ENCODE measurements around the gene CYP20A1.
A peak's percentile ranks its signal among the peaks of the same experiment; 100 is the strongest.
"Not testable (repeated sequence)": the region's sequence is repeated elsewhere in the genome, so short reads cannot be mapped to it uniquely, and the experiment has no call there.

CYP20A1 gene

GRCh38 chr2:203209538-203209937 is 29.3 kb upstream of the CYP20A1 start:
- H3K4me1 ChIP-seq (ENCODE audit: insufficient read depth, insufficient read length), result no peaks in the 10 kb centered on the region
- H3K9ac ChIP-seq (ENCODE audit: insufficient read length, low read depth), result no peak overlapping the region
- no peak overlapping the region for H3K4me3 ChIP-seq (ENCODE audit: insufficient read length, low read depth)
- no peaks in the 10 kb centered on the region for H3K27me3 ChIP-seq (ENCODE audit: insufficient read depth, insufficient read length)
- peaks cover 8% of the 10 kb centered on the region for H3K9me3 ChIP-seq (ENCODE audit: insufficient read depth, low read length)
- TF ChIP-seq YY1 (IDR thresholded peaks at IDR 0.05; ENCODE audit: insufficient read depth, insufficient read length) (no peak), SUZ12 (IDR thresholded peaks at IDR 0.05; ENCODE audit: extremely low read depth, insufficient read depth, insufficient read length) (no peak), ZNF274 (IDR thresholded peaks at IDR 0.05; ENCODE audit: low read depth, low read length) (no peak)
- H3K36me3 ChIP-seq (ENCODE audit: insufficient read depth, insufficient read length, low read length), result peaks cover 23% of the 10 kb centered on the region
- no peak for DNase-seq (ENCODE audit: low read depth, low spot score)

DNA sequence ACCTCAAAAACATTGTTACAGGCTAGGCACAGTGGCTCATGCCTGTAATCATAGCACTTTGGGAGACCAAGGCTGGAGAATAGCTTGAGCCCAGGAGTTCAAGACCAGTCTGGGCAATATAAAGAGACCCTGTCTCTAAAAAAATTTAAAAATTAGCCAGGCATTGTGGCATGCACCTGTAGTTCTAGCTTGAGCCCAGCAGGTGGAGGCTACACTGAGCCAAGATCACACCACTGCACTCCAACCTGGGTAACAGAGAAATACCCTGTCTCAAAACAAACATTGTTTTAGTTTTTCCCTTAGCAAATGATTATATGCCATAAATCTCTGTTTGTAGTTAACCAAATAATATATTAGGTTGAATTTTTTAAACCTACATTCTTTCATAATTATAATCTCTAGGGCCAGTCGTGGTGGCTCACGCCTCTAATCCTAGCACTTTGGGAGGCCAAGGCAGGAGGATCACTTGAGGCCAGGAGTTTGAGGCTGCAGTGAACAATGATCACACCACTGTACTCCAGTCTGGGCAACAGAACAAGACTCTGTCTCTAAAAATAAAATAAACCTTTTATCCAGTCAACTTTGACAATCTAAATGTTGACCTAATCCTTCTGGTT is 13.3 kb upstream of the CYP20A1 start:
- peak; percentile 13 for DNase-seq (ENCODE audit: low read depth, low spot score)
- no peaks in the 10 kb centered on the region for H3K27me3 ChIP-seq (ENCODE audit: insufficient read depth, insufficient read length)
- H3K4me1 ChIP-seq (ENCODE audit: insufficient read depth, insufficient read length), result no peaks in the 10 kb centered on the region
- no peak for TF ChIP-seq YY1 (IDR thresholded peaks at IDR 0.05; ENCODE audit: insufficient read depth, insufficient read length)
- no peak for TF ChIP-seq SUZ12 (IDR thresholded peaks at IDR 0.05; ENCODE audit: extremely low read depth, insufficient read depth, insufficient read length)
- H3K9ac ChIP-seq (ENCODE audit: insufficient read length, low read depth), result no peak overlapping the region
- peaks cover 8% of the 10 kb centered on the region; the same call in 1 of the 2 replicates for H3K9me3 ChIP-seq (ENCODE audit: insufficient read depth, low read length)
- no peaks in the 10 kb centered on the region for H3K36me3 ChIP-seq (ENCODE audit: insufficient read depth, insufficient read length, low read length)
- no peak overlapping the region for H3K4me3 ChIP-seq (ENCODE audit: insufficient read length, low read depth)

GRCh38 chr2:203229674-203230073 is 9.1 kb upstream of the CYP20A1 start:
- not testable (repeated sequence) for H3K4me3 ChIP-seq (ENCODE audit: insufficient read length, low read depth); H3K9ac ChIP-seq (ENCODE audit: insufficient read length, low read depth); H3K4me1 ChIP-seq (ENCODE audit: insufficient read depth, insufficient read length); H3K27me3 ChIP-seq (ENCODE audit: insufficient read depth, insufficient read length); DNase-seq (ENCODE audit: low read depth, low spot score); H3K9me3 ChIP-seq (ENCODE audit: insufficient read depth, low read length); H3K36me3 ChIP-seq (ENCODE audit: insufficient read depth, insufficient read length, low read length)

DNA sequence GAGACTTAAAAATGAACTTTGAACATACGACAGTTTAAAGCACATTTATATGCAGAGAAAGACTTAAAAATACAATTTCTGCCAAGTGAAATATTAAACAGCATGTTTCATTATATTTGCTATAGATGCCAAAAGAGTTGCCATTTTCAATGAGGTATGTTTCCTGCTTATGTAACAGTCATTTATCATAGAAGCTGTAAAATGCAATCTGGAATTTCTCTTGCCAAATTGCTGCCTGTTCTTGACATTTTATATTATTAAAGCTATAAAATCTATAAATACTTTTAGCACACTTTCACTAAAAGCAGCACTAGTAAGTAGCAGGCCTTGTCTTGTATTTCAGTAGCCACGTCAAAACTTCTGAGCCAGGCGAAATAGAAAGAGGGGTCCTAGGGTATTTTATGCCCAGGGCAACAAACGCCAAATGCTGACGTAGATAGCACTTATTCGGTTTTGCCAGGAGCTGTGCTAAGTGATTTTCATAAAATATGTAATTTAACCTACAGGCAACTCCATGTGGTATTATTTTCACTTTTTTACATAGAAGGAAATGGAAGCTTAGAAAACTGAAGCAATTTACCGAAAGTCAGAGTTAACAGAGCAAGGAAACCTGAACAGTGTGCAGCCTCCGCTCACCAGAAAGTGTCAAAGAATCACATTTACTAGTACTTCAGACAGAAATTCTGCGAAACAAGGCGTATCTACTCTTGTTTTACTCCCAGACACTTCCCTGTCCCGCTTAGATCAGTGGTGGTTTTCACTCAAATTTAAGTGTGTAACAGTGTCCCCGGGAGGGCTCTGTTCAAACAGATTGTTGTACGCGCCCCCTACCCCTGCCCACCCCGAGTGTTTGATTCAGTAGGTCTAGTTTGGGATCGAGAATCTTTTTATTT is 1.2 kb upstream of the CYP20A1 start:
- TF ChIP-seq SUZ12 (IDR thresholded peaks at IDR 0.05; ENCODE audit: extremely low read depth, insufficient read depth, insufficient read length) (no peak), YY1 (IDR thresholded peaks at IDR 0.05; ENCODE audit: insufficient read depth, insufficient read length) (no peak), ZNF274 (IDR thresholded peaks at IDR 0.05; ENCODE audit: low read depth, low read length) (no peak)
- Histone ChIP-seq H3K36me3 (ENCODE audit: insufficient read depth, insufficient read length, low read length) (peaks cover 19% of the 10 kb centered on the region), H3K4me3 (ENCODE audit: insufficient read length, low read depth) (peak overlapping the region; percentile 57), H3K4me1 (ENCODE audit: insufficient read depth, insufficient read length) (no peaks in the 10 kb centered on the region), H3K9me3 (ENCODE audit: insufficient read depth, low read length) (no peaks in the 10 kb centered on the region), H3K27me3 (ENCODE audit: insufficient read depth, insufficient read length) (no peaks in the 10 kb centered on the region), H3K9ac (ENCODE audit: insufficient read length, low read depth) (peak overlapping the region; percentile 54)
- DNase-seq (ENCODE audit: low read depth, low spot score), result no peak

- H3K27me3 ChIP-seq (ENCODE audit: insufficient read depth, insufficient read length), result no peaks in the 10 kb centered on the region
- TF ChIP-seq YY1 (IDR thresholded peaks at IDR 0.05; ENCODE audit: insufficient read depth, insufficient read length), result no peak
- TF ChIP-seq SUZ12 (IDR thresholded peaks at IDR 0.05; ENCODE audit: extremely low read depth, insufficient read depth, insufficient read length), result no peak
- TF ChIP-seq ZNF274 (IDR thresholded peaks at IDR 0.05; ENCODE audit: low read depth, low read length), result no peak
- DNase-seq (ENCODE audit: low read depth, low spot score), result no peak
- peaks cover 25% of the 10 kb centered on the region for H3K36me3 ChIP-seq (ENCODE audit: insufficient read depth, insufficient read length, low read length)
- H3K4me3 ChIP-seq (ENCODE audit: insufficient read length, low read depth), result peak overlapping the region; percentile 57
- no peaks in the 10 kb centered on the region for H3K4me1 ChIP-seq (ENCODE audit: insufficient read depth, insufficient read length)
- H3K9ac ChIP-seq (ENCODE audit: insufficient read length, low read depth), result peak overlapping the region; percentile 75
- no peaks in the 10 kb centered on the region for H3K9me3 ChIP-seq (ENCODE audit: insufficient read depth, low read length)
Measured at GRCh38 chr2:203238292-203238703, 520 bp upstream of the CYP20A1 start.

DNA sequence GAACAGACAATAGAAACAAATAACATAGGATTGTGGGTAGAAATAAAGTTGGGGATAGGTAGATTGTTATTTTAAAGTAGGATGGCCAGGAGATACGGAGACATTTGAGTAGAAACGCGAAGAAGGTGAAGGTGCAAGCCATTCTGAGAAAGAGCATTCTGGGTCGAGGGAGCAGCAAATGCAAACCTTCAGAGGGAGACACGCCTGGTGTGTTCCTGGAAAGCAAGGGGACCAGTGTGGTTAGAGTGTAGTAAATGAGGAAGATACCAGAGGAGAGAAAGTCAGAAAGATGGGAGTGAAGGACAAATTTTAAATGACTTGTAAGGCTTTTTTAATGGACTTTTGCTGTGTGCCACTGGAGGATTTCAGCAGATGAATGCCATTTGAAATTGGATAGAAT is 1.7 kb downstream of the CYP20A1 start:
- Histone ChIP-seq H3K27me3 (ENCODE audit: insufficient read depth, insufficient read length) (no peaks in the 10 kb centered on the region), H3K9ac (ENCODE audit: insufficient read length, low read depth) (no peak overlapping the region), H3K4me1 (ENCODE audit: insufficient read depth, insufficient read length) (no peaks in the 10 kb centered on the region), H3K4me3 (ENCODE audit: insufficient read length, low read depth) (no peak overlapping the region), H3K9me3 (ENCODE audit: insufficient read depth, low read length) (no peaks in the 10 kb centered on the region), H3K36me3 (ENCODE audit: insufficient read depth, insufficient read length, low read length) (peaks cover 36% of the 10 kb centered on the region)
- no peak for DNase-seq (ENCODE audit: low read depth, low spot score)
- no peak for TF ChIP-seq YY1 (IDR thresholded peaks at IDR 0.05; ENCODE audit: insufficient read depth, insufficient read length)
- no peak for TF ChIP-seq SUZ12 (IDR thresholded peaks at IDR 0.05; ENCODE audit: extremely low read depth, insufficient read depth, insufficient read length)
- TF ChIP-seq ZNF274 (IDR thresholded peaks at IDR 0.05; ENCODE audit: low read depth, low read length), result no peak

DNA sequence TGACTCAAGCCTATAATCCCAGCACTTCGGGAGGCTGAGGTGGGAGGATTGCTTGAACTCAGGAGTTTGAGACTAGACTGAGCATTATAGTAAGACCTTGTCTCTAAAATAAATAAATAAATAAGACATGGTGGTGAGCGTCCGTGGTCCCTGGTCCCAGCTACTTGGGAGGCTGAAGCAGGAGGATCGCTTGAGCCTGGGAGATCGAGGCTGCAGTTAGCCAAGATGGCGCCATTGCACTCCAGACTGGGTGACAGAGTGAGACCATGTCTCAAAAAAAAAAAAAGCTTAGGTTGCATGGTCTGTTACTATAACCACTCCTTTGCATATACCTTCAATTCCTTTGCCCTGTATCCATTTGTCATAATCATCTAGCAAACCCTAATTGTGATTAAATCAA is 3.7 kb downstream of the CYP20A1 start:
- H3K4me3 ChIP-seq (ENCODE audit: insufficient read length, low read depth), result no peak overlapping the region
- TF ChIP-seq ZNF274 (IDR thresholded peaks at IDR 0.05; ENCODE audit: low read depth, low read length), result no peak
- no peak for TF ChIP-seq SUZ12 (IDR thresholded peaks at IDR 0.05; ENCODE audit: extremely low read depth, insufficient read depth, insufficient read length)
- no peak for TF ChIP-seq YY1 (IDR thresholded peaks at IDR 0.05; ENCODE audit: insufficient read depth, insufficient read length)
- no peaks in the 10 kb centered on the region for H3K4me1 ChIP-seq (ENCODE audit: insufficient read depth, insufficient read length)
- H3K9me3 ChIP-seq (ENCODE audit: insufficient read depth, low read length), result no peaks in the 10 kb centered on the region
- no peaks in the 10 kb centered on the region for H3K27me3 ChIP-seq (ENCODE audit: insufficient read depth, insufficient read length)
- H3K36me3 ChIP-seq (ENCODE audit: insufficient read depth, insufficient read length, low read length), result peaks cover 54% of the 10 kb centered on the region
- DNase-seq (ENCODE audit: low read depth, low spot score), result no peak
- H3K9ac ChIP-seq (ENCODE audit: insufficient read length, low read depth), result no peak overlapping the region
